ENCODE results near the gene UBQLN3.

Gene UBQLN3

DNA sequence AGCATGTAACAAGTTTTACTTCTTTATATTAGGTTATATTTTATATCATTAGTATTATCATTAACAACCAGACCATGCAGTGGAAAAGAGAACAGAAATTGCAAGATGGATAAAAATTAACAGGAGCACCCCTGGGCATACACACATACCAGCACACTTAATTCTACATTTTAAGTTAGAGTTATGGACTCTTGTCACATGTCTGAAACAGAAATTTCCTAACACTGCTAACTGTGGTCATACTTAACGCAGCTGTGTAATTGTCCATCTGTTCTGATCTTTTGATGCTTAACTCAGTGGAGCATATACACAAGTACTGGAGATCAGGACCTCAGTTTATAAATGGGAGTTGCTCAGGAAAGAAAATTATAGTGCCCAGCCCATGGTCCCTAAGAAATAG, 38.2 kb upstream of the UBQLN3 start:
- no peak overlapping the region for H3K4me3 ChIP-seq (ENCODE audit: low read depth, low read length)
- DNase-seq (ENCODE audit: low read depth), result no peak
- TF ChIP-seq, protein P1, sequence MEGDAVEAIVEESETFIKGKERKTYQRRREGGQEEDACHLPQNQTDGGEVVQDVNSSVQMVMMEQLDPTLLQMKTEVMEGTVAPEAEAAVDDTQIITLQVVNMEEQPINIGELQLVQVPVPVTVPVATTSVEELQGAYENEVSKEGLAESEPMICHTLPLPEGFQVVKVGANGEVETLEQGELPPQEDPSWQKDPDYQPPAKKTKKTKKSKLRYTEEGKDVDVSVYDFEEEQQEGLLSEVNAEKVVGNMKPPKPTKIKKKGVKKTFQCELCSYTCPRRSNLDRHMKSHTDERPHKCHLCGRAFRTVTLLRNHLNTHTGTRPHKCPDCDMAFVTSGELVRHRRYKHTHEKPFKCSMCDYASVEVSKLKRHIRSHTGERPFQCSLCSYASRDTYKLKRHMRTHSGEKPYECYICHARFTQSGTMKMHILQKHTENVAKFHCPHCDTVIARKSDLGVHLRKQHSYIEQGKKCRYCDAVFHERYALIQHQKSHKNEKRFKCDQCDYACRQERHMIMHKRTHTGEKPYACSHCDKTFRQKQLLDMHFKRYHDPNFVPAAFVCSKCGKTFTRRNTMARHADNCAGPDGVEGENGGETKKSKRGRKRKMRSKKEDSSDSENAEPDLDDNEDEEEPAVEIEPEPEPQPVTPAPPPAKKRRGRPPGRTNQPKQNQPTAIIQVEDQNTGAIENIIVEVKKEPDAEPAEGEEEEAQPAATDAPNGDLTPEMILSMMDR (IDR thresholded peaks at IDR 0.05; ENCODE audit: low read depth, low read length, missing control alignments), result no peak

DNA sequence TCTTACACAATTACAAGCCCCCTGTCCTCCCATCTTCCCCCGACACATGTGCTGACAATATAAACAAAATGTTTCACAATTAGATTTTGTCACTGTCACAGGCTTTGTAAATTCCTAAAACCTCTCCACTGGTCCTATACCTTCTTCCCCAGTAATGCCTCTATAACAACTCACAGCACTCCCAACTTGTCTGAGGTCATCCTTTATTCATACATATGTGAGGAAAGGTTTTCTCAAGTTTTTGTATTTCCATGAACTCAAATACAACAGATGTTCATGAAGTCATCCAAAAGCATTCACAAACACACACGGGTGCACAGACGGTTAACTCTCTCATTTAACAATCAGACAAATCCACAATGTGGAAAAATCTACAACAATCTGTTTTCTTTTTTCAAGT, 36.7 kb upstream of the UBQLN3 start:
- no peak overlapping the region for H3K4me3 ChIP-seq (ENCODE audit: low read depth, low read length)
- no peak for DNase-seq (ENCODE audit: low read depth)
- TF ChIP-seq, protein P1 (IDR thresholded peaks at IDR 0.05; ENCODE audit: low read depth, low read length, missing control alignments), result no peak

DNA sequence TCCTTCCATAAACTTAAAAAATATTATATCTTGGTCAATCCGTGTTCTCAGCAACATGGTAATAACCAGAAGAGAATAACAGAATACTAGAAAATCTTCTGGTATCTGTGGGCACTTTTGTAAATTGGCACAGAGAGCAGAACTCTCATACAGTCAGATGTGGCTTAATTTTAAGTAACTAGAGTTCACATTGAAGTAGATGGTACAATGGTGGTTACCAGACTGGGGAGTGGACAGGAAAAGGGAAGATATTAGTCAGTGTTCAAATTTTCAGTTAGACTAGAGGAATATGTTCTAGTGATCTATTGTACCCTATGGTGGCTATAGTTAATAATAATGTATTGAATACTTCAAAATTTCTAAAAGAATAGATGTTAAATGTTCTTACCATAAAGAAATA, 31.7 kb upstream of the UBQLN3 start:
- DNase-seq (ENCODE audit: low read depth), result no peak
- H3K4me3 ChIP-seq (ENCODE audit: low read depth, low read length), result no peak overlapping the region
- TF ChIP-seq, protein P1 (IDR thresholded peaks at IDR 0.05; ENCODE audit: low read depth, low read length, missing control alignments), result no peak

DNA sequence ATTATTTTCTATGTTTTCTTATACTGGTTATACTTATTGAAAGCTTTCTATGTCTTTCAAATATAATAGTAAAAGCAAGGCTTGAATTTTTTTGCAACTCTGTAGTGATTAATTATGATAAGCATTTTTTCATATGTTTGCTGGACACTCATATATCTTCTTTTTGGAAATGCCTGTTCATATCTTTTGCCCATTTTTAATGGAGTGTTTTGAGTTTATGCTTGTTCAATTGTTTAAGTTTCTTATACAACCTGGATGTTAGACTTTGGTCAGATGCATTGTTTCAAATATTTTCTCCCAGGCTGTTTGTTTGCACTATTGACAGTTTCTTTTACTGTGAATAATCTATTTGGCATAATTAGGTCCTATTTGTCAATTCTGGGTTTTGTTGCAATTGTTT, 26.7 kb upstream of the UBQLN3 start:
- TF ChIP-seq, protein P1 (IDR thresholded peaks at IDR 0.05; ENCODE audit: low read depth, low read length, missing control alignments), result no peak
- DNase-seq (ENCODE audit: low read depth), result no peak
- H3K4me3 ChIP-seq (ENCODE audit: low read depth, low read length), result no peak overlapping the region

DNA sequence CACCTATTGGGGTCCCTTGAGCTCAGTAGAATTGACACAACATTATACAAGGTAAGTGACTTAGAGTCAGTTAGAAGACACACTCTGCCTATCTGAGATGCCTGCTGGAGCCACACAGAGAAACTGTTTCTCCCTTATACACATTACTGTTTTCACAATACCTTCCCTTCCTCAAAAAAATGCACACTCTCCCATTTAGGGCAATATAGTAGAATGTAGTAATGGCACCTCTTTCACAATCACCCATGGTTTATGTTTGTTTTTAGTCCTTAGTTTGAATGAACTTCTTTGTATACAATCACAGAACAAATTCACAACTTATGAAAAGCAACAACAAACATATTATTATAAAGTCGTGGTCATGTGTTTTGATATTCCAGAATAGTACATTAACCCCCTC, 24.3 kb upstream of the UBQLN3 start:
- no peak overlapping the region for H3K4me3 ChIP-seq (ENCODE audit: low read depth, low read length)
- no peak for DNase-seq (ENCODE audit: low read depth)

DNA sequence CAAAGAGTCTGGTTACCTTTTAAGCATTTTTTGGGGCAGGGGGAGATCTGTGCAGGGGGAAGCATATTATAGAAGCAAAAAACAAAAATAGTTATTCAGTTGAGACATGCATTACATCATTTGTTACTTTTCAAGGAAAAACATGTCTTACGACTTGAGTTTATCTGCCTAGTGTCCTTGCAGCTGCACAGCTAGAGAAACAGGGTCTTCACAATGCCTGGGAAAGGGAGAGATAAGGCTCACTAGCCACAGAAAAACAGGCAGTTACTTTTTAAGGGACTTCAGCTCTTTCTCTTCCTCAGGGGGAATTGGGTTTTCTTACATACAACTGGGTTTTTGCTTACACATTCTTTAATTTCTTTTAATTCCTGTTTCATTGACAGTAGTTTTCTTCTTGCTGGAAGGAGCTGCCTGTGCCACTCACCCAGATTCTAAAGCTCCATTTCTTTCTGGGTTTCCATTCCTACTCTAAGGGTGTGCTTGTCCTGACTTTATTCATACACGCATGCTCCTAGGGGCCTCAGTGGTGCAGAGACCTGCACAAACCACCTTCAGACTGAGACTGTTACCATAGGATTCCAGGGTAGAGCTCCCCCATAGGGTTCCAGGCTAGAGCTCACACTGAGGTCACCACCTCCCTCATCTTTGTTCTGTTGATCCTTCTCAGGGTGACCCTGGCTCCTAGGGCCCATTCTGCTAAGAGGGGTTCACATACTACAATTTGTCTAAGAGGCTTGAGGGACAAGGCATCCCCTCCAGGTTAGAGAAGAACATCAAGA, 21.5 kb upstream of the UBQLN3 start:
- no peak overlapping the region for H3K4me3 ChIP-seq (ENCODE audit: low read depth, low read length)
- TF ChIP-seq, protein P1 (IDR thresholded peaks at IDR 0.05; ENCODE audit: low read depth, low read length, missing control alignments), result no peak
- no peak for DNase-seq (ENCODE audit: low read depth)

More for the DNA sequence above, 24.3 kb upstream of the UBQLN3 start:
- TF ChIP-seq, protein P1 (IDR thresholded peaks at IDR 0.05; ENCODE audit: low read depth, low read length, missing control alignments), result no peak

DNA sequence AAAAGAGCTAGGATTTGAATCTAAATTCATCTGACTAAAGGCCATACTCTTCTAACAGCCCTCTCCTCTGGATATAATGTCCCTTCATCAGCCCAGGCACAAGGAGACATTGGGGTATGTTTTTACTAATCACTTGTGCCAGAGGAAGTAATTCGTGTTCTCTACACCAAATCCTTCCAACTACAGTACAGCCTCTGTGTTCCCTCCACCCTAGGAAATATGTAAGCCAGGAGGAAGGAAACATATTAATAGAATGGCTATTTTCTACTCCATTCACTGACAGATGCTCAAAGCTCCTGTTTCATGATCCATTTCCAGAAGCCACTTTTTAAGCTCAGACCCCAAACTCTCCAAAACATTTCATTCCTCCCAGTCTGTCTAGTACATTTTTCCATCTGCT, 18.7 kb upstream of the UBQLN3 start:
- TF ChIP-seq, protein P1 (IDR thresholded peaks at IDR 0.05; ENCODE audit: low read depth, low read length, missing control alignments), result no peak
- no peak overlapping the region for H3K4me3 ChIP-seq (ENCODE audit: low read depth, low read length)
- no peak for DNase-seq (ENCODE audit: low read depth)
